Activated CD4-positive, alpha-beta memory T cell treated with anti-CD3 and anti-CD28 coated beads for 36 hours (primary cell): ENCODE measurements around the gene DDX55. TPM values are rescaled to one million over a fixed set of nuclear protein-coding genes. Genes with fewer than 3 reads are reported as not detected.

Experiments
- CTCF ChIA-PET: fragments of 350-600 bp; sonication (Branson Sonifier 250); formaldehyde crosslinking; loops from one replicate; lab custom pipeline; 2021; ENCODE audit warnings: antibody characterized with exemption, inconsistent platforms; lab: Charles Lee
- POLR2A ChIA-PET: fragments of 350-600 bp; sonication (Branson Sonifier 250); formaldehyde crosslinking; loops from one replicate; lab custom pipeline; 2021; ENCODE audit warnings: antibody characterized with exemption; lab: Charles Lee
- DNase-seq: peaks from one replicate; pipeline ENCODE4 v3.0.0-alpha.2; 2020
- H3K27ac Mint-ChIP-seq: one replicate; pipeline ENCODE4 v1.8.0; 2021; ENCODE audit warnings: mixed read lengths
- H3K27me3 Mint-ChIP-seq: one replicate; pipeline ENCODE4 v1.8.0; 2021; ENCODE audit warnings: mixed read lengths
- H3K36me3 Mint-ChIP-seq: one replicate; pipeline ENCODE4 v1.8.0; 2021; ENCODE audit warnings: mixed read lengths
- H3K4me1 Mint-ChIP-seq: one replicate; pipeline ENCODE4 v1.8.0; 2021; ENCODE audit warnings: low read depth, mixed read lengths
- H3K4me3 Mint-ChIP-seq: one replicate; pipeline ENCODE4 v1.8.0; 2021; ENCODE audit warnings: mild to moderate bottlenecking, mixed read lengths
- H3K9me3 Mint-ChIP-seq: one replicate; pipeline ENCODE4 v1.8.0; 2021; ENCODE audit warnings: mixed read lengths
- intact Hi-C: fragments of 100-400 bp; cut with micrococcal nuclease; formaldehyde crosslinking; loops from one replicate; pipeline ENCODE4 v1.15.1; 2023
- total RNA-seq, 2 experiments: library from RNA; stranded (reverse); gene quantifications; one replicate each; pipeline ENCODE4 v1.2.3, GENCODE V29; 2021

The DDX55 gene
- total RNA-seq, 2 experiments from 2014 or later, result 44.0 to 45.1 TPM

DNA sequence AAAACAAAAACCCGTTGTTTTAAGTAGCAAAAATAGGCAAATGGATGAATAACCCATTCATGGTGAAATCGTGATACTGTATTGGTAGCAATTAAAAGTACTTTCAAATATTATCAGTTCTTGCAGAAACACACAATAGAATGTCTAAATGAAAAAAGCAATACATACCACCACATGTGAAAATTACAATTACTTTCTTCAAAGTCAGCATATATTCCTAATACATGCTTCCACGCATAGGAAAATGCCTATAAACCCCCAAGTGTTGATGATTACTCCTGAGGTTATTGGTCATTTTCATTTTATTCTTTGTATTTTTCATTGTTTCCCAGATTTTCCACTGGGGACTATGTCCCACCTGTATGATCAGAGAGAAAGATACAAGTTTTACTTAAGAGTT lies 15.2 kb downstream of the DDX55 start:
- POLR2A ChIA-PET, result no interaction called here

DNA sequence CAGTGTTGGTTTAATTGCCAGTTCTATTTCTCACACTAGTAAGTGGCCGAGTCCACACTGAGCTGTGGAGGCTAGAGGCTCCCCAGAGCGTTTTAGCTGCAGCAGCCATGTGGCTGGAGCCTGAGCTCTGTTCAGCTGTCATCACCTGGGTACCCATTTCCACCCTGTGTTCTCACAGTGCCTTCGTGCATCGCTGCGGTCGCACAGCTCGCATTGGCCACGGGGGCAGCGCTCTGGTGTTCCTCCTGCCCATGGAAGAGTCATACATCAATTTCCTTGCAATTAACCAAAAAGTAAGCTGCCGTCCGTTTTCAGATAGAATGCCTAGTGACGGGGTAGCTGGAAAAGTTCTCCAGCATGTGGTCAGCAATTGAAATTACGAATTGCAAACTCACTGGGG lies 15.7 kb downstream of the DDX55 start:
- POLR2A ChIA-PET, result no interaction called here
- Mint-ChIP-seq H3K27ac (no peak overlapping the region), H3K4me1 (peaks cover 14% of the 10 kb centered on the region), H3K36me3 (peaks cover 67% of the 10 kb centered on the region), H3K27me3 (no peaks in the 10 kb centered on the region), H3K9me3 (no peaks in the 10 kb centered on the region), H3K4me3 (no peak overlapping the region)
- DNase-seq, result no peak
- CTCF ChIA-PET, result interaction anchor here (1.1 to 2.3 kb wide), 2 partner anchors 34 to 375 kb away, joined by 3 to 5 read pairs; partner anchors contain the start of gene TMED2
- intact Hi-C loops, result no loop called here

More for the DNA sequence above, 15.2 kb downstream of the DDX55 start:
- CTCF ChIA-PET, result interaction anchor here (2.3 kb wide), 1 partner anchor 33 kb away, joined by 5 read pairs; the partner anchor contains the start of gene TMED2
- intact Hi-C loops, result no loop called here
- Mint-ChIP-seq H3K4me3 (no peak overlapping the region), H3K4me1 (peaks cover 14% of the 10 kb centered on the region), H3K9me3 (no peaks in the 10 kb centered on the region), H3K36me3 (peaks cover 67% of the 10 kb centered on the region), H3K27ac (no peak overlapping the region), H3K27me3 (no peaks in the 10 kb centered on the region)
- no peak for DNase-seq

DNA sequence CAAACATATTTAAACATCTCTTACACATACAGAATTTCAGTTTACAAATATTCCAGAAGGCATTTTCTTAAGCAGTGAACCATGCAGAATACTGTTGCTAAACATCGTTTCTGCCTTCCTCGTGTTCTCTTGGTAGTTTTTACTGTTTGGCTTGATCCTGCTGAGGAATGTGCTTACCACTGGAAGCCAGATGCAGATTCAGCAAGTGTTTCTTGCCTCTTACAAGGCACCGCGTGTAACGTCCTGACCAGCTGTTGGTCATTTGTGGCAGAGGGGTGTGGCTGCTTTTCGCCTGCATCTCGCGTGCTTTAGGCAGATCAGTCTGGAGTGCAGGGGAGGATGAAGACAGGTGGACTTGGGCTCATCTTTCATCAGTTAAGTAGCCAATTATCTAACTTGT lies 19.2 kb downstream of the DDX55 start:
- no peak overlapping the region for H3K4me3 Mint-ChIP-seq
- intact Hi-C loops, result no loop called here
- H3K9me3 Mint-ChIP-seq, result no peaks in the 10 kb centered on the region
- H3K4me1 Mint-ChIP-seq, result peaks cover 14% of the 10 kb centered on the region
- H3K27me3 Mint-ChIP-seq, result no peaks in the 10 kb centered on the region
- POLR2A ChIA-PET, result interaction anchor here (0.9 kb wide), 1 partner anchor 19 kb away, joined by 5 read pairs; the partner anchor contains the start of gene DDX55
- H3K27ac Mint-ChIP-seq, result peak overlapping the region; percentile 86
- no peak for DNase-seq
- peaks cover 61% of the 10 kb centered on the region for H3K36me3 Mint-ChIP-seq
- CTCF ChIA-PET, result interaction anchor here (0.8 to 1.6 kb wide), 3 partner anchors 13 to 351 kb away, joined by 3 to 5 read pairs (median 3); partner anchors contain the start of gene ATP6V0A2

DNA sequence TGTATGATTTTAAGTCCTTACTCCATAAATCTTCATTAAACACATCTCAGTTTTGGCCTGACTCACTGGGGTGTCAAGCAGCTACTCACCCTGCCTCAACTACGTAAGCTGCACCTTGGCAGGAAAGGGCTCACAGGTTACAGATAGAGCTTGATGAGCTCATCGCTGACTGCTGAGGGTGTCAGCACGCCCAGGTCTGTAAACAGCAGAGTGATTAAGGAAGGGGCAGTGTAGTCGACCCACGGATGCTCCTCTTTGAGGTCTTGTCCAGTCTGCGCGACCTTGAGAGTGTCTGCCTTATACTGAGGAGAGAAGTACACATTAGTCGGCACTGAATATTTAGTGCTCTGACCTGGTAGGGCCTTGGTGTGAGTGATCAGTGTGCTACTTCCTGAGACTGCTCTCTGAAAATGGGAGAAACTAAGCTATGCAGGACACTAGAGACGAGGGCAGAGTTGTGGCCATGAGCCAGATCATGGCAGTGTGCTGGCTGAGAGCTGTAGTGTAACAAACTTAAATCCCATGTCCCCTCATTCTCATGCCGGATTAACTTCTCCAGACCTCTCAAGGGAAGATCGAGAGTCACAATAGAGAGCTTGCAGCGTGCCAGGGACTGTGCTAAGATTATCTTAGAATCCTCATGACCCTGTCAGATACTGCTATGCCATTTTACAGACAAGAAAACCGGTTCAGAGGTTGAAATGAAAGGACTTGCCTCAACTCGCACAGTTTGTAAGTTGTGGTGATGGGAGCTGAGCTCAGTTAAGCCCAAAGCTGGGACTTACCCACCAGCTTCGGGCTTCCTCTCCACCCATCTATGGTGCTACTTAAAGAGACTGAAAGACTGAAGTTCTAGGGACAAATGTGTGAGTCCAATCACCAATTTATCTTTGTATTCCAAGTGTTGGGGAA lies 20.0 kb downstream of the DDX55 start:
- ChIA-PET CTCF (interaction anchor here (0.8 to 1.6 kb wide), 3 partner anchors 12 to 352 kb away, joined by 3 to 5 read pairs (median 3); partner anchors contain the start of gene ATP6V0A2), POLR2A (interaction anchor here (0.9 kb wide), 1 partner anchor 20 kb away, joined by 5 read pairs; the partner anchor contains the start of gene DDX55)
- no peaks in the 10 kb centered on the region for H3K27me3 Mint-ChIP-seq
- H3K36me3 Mint-ChIP-seq, result peaks cover 62% of the 10 kb centered on the region
- H3K4me3 Mint-ChIP-seq, result no peak overlapping the region
- peak overlapping the region; percentile 86 for H3K27ac Mint-ChIP-seq
- intact Hi-C loops, result no loop called here
- peaks cover 14% of the 10 kb centered on the region for H3K4me1 Mint-ChIP-seq
- H3K9me3 Mint-ChIP-seq, result no peaks in the 10 kb centered on the region
- peak; percentile 58 for DNase-seq

DNA sequence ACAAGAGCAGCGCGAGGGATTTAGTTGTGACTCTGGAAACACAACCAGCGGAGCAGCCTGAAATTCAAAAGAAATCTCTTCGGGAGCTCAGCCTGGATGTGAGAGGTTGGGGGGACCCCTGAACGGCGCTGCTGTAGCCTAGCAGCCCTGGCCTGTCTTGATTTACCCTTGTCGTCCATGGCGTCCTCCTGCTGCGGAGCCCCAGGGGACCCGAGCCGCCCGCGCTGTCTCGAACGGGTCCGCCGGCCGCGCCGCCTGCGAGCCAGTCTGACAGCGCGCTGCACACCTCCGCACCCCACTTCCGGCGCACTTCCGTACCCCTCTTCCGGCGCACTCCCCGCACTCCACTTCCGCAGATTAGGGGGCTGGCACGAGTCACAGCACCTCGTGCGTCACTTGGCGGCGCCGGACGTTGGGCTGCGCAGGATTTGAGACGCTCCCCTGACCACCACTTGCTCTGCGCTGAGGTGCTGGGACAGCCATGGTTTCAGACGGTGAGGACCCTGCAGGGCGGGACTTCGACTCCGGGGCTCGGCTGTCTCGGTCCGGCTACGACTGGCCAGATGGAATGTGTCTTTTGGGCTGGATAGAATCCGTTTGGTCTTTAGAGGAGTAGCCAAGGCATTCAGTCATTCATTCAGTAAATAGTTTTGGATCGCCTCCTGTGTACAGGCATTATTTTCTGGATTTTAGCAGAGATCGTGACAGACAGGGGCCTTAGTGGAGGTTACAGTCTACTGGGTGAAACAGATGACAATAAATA lies 31.7 kb downstream of the DDX55 start, which contains the start of the genes EIF2B1 and GTF2H3:
Gene EIF2B1, minus strand, starts transcription at position 308 of the 763 bp plus-strand sequence. Its CDS starts 129 bp downstream, at position 179.
Gene GTF2H3, plus strand, starts transcription at position 451 of the 763 bp plus-strand sequence. Its CDS starts 31 bp downstream, at position 482.
- Mint-ChIP-seq H3K4me1 (peaks cover 28% of the 10 kb centered on the region), H3K4me3 (peak within 1 kb of the TSS; percentile 97), H3K36me3 (peaks cover 26% of the 10 kb centered on the region), H3K9me3 (no peaks in the 10 kb centered on the region), H3K27me3 (no peaks in the 10 kb centered on the region), H3K27ac (peak within 1 kb of the TSS; percentile 96)
- ChIA-PET CTCF (interaction anchor here (1.2 to 1.4 kb wide), 3 partner anchors 13 to 81 kb away, joined by 3 to 5 read pairs (median 4); partner anchors contain the start of gene DDX55), POLR2A (interaction anchor here (1.0 to 1.7 kb wide), 3 partner anchors 78 to 268 kb away, joined by 4 to 8 read pairs (median 5); partner anchors contain the start of gene ATP6V0A2)
- DNase-seq, result peak; percentile 99
- intact Hi-C loops, result loop anchor here (1.0 to 10.0 kb wide), 6 partner anchors 31 to 400 kb away; partner anchors contain the start of genes DDX55, DNAH10, MPHOSPH9 and MTRFR

DNA sequence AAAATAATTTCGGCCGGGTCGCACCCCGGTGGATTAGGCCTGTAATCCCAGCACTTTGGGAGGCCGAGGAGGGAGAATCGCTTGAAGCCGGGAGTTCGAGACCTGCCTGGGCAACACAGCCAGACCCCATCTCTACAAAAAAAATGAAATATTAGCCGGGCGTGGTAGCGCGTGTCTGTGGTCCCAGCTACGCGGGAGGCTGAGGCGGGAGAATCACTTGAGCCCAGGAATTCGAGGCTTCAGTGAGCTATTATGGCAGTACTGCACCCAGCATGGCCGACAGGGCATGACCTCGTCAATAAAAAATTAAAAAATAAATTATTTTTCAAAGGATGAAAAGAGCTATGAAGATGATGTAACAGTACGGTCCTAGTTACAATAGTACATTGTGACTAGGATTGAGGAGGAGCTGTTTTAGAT lies 32.3 kb downstream of the DDX55 start:
- peaks cover 28% of the 10 kb centered on the region for H3K4me1 Mint-ChIP-seq
- DNase-seq, result peak; percentile 16
- peaks cover 22% of the 10 kb centered on the region for H3K36me3 Mint-ChIP-seq
- intact Hi-C loops, result loop anchor here (10.0 kb wide), 1 partner anchor 131 kb away; the partner anchor contains the start of gene DNAH10
- ChIA-PET POLR2A (interaction anchor here (1.0 to 1.7 kb wide), 3 partner anchors 78 to 269 kb away, joined by 4 to 8 read pairs (median 5); partner anchors contain the start of gene ATP6V0A2), CTCF (interaction anchor here (1.2 to 1.4 kb wide), 3 partner anchors 13 to 80 kb away, joined by 3 to 5 read pairs (median 4); partner anchors contain the start of gene DDX55)
- peak overlapping the region; percentile 96 for H3K27ac Mint-ChIP-seq
- H3K9me3 Mint-ChIP-seq, result no peaks in the 10 kb centered on the region
- no peaks in the 10 kb centered on the region for H3K27me3 Mint-ChIP-seq
- H3K4me3 Mint-ChIP-seq, result peak overlapping the region; percentile 97

DNA sequence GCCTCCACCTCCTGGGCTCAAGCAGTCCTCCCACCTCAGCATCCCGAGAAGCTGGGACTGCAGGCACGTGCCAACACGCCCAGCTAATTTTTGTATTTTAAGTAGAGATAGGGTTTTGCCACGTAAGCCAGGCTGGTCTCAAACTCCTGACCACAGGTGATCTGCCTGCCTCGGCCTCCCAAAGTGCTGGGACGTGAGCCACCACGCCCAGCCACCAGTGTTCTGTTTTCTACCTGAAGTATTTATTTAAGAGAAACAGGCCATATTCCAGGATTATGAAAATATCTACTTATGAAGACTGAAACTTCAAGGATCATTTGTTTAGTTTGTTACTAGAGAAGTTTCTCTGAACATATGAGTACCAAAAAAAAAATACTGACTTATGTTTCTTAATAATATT lies 42.0 kb downstream of the DDX55 start:
- no peak for DNase-seq
- Mint-ChIP-seq H3K4me3 (no peak overlapping the region), H3K36me3 (peaks cover 21% of the 10 kb centered on the region), H3K4me1 (no peaks in the 10 kb centered on the region), H3K27ac (no peak overlapping the region), H3K27me3 (no peaks in the 10 kb centered on the region), H3K9me3 (no peaks in the 10 kb centered on the region)
- ChIA-PET POLR2A (no interaction called here), CTCF (no interaction called here)
- intact Hi-C loops, result no loop called here

DNA sequence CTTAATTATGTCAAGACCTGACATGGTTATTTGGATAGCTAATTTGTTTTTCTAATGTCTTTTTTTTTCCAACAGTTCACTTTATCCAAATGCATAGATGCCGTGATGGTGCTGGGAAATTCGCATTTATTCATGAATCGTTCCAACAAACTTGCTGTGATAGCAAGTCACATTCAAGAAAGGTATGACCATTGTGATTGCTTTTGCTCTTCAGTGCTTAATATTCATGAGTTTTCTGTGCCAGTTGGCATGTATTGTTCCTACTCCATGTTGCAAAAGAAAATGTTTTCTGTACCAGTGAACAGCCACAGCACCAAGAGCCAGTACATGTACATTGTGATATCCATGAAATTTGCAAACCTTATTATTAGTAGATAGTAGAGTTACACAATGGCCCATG lies 43.5 kb downstream of the DDX55 start:
- no peak for DNase-seq
- H3K9me3 Mint-ChIP-seq, result no peaks in the 10 kb centered on the region
- H3K27ac Mint-ChIP-seq, result no peak overlapping the region
- intact Hi-C loops, result no loop called here
- no peak overlapping the region for H3K4me3 Mint-ChIP-seq
- H3K27me3 Mint-ChIP-seq, result no peaks in the 10 kb centered on the region
- CTCF ChIA-PET, result interaction anchor here (0.6 kb wide), 1 partner anchor 273 kb away, joined by 3 read pairs; no protein-coding TSS in a partner anchor
- POLR2A ChIA-PET, result no interaction called here
- no peaks in the 10 kb centered on the region for H3K4me1 Mint-ChIP-seq
- H3K36me3 Mint-ChIP-seq, result peaks cover 19% of the 10 kb centered on the region

DNA sequence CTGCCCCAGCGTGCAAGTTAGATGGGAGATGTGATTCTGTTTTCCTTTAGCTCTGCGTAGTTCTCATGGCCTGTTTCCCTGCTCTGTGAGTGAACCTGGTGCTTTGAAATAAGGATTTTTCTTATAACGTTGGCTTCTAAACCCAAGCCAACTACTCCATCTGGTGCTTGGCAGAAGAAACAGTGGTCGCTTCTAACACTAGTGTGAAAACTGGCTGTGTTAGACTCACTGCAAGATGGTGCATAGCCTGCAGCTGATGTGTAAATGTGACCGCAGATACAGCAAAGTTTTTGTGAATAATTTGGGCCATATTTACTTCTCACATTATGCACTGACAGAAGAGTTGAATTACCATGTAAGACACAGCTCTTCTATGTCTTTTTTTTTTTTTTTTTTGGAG lies 44.0 kb downstream of the DDX55 start:
- Mint-ChIP-seq H3K4me3 (no peak overlapping the region), H3K9me3 (no peaks in the 10 kb centered on the region), H3K4me1 (no peaks in the 10 kb centered on the region), H3K27ac (no peak overlapping the region), H3K36me3 (peaks cover 19% of the 10 kb centered on the region), H3K27me3 (no peaks in the 10 kb centered on the region)
- intact Hi-C loops, result no loop called here
- CTCF ChIA-PET, result interaction anchor here (0.6 kb wide), 1 partner anchor 272 kb away, joined by 3 read pairs; no protein-coding TSS in a partner anchor
- POLR2A ChIA-PET, result no interaction called here
- no peak for DNase-seq

DNA sequence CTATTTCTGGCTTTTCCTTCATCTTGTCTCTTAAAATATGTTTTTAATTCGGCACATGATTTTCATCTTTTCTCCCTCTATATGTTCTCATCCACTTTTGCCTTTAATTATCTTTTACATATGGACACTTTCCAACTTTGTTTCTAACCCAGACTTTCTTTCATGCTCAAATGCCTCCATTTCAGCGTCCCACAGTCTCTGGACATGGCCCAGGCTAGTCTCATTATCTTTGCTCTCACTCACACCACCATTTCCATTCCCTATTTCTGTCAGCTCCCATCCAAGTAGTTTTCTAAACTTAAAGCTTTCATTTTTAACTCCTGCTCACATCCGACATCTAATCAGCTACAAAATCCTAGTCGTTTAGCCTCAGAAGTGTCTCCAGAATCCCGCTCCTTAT lies 46.5 kb downstream of the DDX55 start:
- Mint-ChIP-seq H3K27me3 (no peaks in the 10 kb centered on the region), H3K9me3 (no peaks in the 10 kb centered on the region), H3K4me1 (no peaks in the 10 kb centered on the region), H3K36me3 (peaks cover 24% of the 10 kb centered on the region), H3K4me3 (no peak overlapping the region), H3K27ac (no peak overlapping the region)
- intact Hi-C loops, result no loop called here
- DNase-seq, result no peak
- POLR2A ChIA-PET, result no interaction called here
- CTCF ChIA-PET, result no interaction called here

DNA sequence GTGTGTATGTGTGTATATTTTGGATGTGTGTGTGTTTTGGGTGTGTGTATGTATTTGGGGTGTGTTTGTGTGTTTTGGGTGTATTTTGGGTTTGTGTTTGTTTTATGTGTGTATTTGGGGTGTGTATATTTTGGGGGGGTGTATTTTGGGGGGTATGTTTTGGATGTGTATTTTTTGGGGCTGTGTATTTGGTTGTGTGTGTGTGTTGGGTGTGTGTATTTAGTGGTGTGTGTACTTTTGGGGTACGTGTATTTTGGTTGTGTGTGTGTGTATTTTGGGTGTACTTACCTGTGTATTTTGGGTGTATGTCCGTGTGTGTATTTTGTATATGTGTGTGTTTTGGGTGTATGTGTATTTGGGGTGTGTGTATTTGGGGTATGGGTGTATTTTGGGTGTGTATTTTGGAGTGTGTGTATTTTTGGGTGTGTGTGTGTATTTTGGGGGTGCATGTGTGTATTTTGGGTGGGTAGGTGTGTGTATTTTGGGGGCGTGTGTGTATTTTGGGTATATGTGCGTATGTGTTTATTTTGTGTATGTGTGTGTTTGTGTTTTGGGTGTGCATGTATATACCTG lies 52.3 kb downstream of the DDX55 start:
- Mint-ChIP-seq H3K27ac (no peak overlapping the region), H3K27me3 (no peaks in the 10 kb centered on the region), H3K4me3 (no peak overlapping the region), H3K9me3 (no peaks in the 10 kb centered on the region), H3K36me3 (peaks cover 37% of the 10 kb centered on the region), H3K4me1 (peaks cover 4% of the 10 kb centered on the region)
- DNase-seq, result no peak
- ChIA-PET POLR2A (no interaction called here), CTCF (no interaction called here)
- intact Hi-C loops, result no loop called here
